GM21447 (cell line): ENCODE measurements around the gene CHCHD1.
A peak's percentile ranks its signal among the peaks of the same experiment; 100 is the strongest.
"Not testable (repeated sequence)": the region's sequence is repeated elsewhere in the genome, so short reads cannot be mapped to it uniquely, and the experiment has no call there.

ENCODE experiments used
- ATAC-seq: cut with Tn5 transposase; IDR thresholded peaks from one replicate; pipeline ENCODE4 v1.9.1; 2021; ENCODE audit not compliant: unreplicated experiment

CHCHD1 gene

DNA sequence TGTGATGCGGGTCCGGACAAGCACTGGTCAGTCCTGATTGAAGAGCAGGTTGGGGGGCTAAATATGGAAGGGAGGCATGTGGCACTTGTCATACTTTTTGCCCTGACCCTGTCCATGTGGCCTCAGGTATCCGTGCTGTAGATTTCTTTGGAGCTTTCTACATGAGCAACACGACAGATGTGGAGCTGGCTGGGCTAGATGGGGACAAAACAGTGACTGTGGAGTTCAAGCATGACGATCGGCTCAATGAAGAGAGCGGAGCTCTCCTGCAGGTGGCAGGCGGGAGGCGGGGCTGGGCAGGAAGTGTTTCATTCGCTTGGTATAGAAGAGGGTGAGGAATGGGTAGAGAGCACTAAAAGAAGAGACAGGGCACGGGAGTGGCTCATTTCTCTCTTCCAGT lies 13.0 kb upstream of the CHCHD1 start:
- no peak for ATAC-seq

- no peak for ATAC-seq
These were observed 12.5 kb upstream of the CHCHD1 start for GRCh38 chr10:73769396-73769795.

DNA sequence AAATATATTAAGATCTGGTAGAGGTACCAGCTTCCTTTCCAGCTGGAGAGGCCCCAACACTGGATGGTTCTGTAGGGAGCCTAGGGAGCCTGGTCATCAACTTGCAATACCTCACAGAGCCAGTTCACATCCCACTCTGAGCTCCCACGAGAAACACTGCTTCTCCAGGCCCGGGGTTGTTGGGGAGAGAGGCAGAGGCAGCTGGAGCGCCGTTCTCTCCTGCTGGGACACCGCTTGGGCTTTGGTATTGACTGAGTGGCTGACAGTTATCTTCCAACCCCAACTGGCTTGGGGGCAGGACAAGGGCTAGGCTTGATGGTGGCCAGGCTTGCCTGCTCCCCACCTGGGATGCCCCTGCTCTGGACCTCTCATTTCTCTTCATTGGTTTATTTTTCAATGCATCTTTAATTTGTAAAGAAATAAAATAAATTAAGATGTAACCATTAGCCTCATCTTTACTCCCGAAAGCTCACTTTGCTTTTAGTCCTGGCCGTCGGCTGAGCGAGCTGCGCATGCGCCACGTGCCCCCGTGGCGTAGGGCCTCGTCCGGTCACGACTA lies 10.0 kb upstream of the CHCHD1 start:
- ATAC-seq, result peak; percentile 40

- ATAC-seq, result peak; percentile 59
These were observed 9.3 kb upstream of the CHCHD1 start for GRCh38 chr10:73772281-73773151.

DNA sequence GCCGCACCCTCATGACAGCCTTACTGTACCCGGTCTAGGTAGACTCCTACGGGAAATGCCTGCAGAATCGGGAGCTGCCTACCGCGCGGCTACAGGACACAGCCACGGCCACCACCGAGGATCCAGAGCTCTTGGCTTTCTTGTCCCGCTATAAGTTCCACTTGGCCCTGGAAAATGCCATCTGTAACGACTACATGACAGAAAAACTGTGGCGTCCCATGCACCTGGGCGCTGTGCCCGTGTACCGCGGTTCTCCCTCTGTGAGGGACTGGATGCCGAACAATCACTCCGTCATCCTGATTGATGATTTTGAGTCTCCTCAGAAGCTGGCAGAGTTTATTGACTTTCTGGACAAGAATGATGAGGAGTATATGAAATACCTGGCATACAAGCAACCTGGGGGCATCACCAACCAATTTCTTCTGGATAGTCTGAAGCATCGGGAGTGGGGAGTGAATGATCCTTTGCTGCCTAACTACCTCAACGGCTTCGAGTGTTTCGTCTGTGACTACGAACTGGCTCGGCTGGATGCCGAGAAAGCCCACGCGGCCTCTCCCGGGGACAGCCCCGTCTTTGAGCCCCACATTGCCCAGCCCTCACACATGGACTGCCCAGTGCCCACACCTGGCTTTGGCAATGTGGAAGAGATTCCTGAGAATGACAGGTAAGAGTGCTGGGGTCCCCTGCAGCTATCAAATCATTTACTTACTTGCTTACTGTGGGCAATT lies 8.5 kb upstream of the CHCHD1 start:
- ATAC-seq, result no peak

DNA sequence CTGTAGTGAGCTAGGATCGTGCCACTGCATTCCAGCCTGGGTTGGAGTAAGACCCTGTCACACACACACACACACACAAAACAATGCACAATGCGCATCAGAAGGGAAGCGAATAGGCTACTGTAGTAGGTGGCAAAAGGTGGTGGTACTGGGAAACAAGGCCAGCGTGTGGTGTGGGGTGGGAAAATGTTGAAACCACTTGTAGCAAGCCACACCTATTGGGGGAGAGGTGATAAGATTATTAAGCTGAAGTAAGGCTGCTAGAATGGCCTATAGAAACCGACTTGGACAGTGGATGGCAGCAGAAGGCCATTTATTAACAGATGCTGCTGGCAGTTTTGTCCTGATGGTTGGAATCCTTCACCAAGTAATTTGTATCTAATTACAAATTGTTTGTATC lies 7.2 kb upstream of the CHCHD1 start:
- ATAC-seq, result no peak

GRCh38 chr10:73779018-73779417 lies 2.8 kb upstream of the CHCHD1 start:
- no peak for ATAC-seq

DNA sequence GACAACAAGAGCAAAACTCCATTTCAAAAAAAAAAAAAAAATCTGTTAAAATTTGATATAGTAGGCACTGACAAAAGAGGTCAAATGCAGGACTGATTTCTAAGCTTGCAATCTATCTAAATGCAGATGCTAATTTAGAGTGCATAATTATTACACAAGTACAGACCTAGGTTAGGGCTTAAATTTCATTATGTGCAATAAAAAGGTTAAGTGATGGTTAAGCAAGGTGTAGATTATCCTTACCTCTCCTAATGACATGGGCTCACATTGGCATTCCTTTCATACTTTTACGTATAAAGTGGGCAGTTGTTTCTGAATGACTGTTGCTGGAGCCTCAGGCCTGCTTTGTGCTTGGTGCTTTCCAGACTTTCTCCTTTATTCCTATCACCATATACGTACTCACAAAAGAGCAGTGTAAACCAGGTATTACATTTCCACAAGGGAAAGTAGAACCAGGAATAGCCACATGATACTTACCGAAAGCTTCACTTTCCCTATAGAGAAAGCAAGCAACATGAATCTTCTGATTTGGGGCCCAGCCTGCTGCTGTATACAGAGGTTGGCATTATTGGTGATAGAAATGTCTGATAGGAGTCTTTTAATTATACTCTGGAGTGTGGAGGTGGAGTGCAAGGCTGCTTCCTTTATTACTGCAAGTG lies 2.2 kb upstream of the CHCHD1 start:
- no peak for ATAC-seq

GRCh38 chr10:73780301-73780700 lies 1.5 kb upstream of the CHCHD1 start:
- ATAC-seq, result no peak

DNA sequence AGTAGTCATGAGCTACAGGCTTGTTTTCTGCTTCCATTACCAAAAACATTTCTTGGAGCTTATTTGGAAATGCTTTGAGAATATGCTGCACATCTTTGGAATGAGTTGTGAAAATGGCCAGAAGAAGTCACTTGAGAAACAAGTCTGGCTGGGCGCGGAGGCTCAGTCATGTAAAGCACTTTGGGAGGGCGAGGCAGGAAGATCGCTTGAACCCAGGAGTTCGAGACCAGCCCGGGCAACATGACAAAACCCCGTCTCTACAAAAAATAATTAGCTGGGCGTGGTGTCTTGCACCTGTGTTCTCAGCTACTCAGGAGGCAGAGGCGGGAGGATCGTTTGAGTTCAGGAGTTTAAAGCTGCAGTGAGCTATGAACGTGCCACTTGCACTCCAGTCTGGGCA lies 882 bp upstream of the CHCHD1 start:
- no peak for ATAC-seq

DNA sequence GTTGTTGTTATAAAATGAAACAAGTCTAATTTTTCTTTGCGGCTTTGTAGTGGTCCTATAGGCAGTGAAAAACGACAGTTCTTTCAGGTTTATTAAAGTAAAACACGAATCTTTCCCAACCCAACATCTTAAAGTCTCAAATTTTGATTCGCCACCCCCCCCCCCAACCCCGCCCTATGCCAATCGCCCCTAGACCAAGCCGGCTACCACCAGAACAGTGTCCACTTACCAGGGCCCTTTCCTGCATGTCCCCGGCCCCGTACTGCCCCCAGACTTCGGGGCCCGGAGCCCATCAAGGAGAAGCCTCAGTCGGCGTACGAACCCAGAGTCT lies 335 bp upstream of the CHCHD1 start:
- ATAC-seq, result no peak

DNA sequence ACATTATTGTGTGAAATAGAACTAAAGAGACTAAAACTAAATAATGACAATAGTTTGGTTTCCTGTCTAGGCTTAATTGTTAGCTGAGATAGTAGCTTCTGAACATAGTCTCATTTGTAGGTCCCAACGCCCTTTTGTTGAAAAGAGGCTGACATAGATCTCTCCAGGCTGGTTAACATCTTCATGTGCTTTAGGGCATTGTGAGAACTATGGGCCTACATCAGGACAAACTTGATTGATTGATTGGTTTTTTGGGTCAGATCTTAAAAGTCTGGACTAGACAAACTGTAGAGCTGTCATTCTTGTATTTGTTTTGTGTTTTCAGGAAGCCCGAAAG lies 869 bp downstream of the CHCHD1 start:
- no peak for ATAC-seq

- ATAC-seq, result peak; percentile 81
These were observed 3.4 kb downstream of the CHCHD1 start, which contains the start of gene ZSWIM8 for GRCh38 chr10:73785211-73785720. Gene ZSWIM8 (plus strand): TSS chr10:73785606. CDS start chr10:73785879, 273 bp downstream.

GRCh38 chr10:73785721-73786511 lies 4.1 kb downstream of the CHCHD1 start:
- peak; percentile 5 for ATAC-seq

GRCh38 chr10:73786512-73786885 lies 4.7 kb downstream of the CHCHD1 start:
- ATAC-seq, result no peak

DNA sequence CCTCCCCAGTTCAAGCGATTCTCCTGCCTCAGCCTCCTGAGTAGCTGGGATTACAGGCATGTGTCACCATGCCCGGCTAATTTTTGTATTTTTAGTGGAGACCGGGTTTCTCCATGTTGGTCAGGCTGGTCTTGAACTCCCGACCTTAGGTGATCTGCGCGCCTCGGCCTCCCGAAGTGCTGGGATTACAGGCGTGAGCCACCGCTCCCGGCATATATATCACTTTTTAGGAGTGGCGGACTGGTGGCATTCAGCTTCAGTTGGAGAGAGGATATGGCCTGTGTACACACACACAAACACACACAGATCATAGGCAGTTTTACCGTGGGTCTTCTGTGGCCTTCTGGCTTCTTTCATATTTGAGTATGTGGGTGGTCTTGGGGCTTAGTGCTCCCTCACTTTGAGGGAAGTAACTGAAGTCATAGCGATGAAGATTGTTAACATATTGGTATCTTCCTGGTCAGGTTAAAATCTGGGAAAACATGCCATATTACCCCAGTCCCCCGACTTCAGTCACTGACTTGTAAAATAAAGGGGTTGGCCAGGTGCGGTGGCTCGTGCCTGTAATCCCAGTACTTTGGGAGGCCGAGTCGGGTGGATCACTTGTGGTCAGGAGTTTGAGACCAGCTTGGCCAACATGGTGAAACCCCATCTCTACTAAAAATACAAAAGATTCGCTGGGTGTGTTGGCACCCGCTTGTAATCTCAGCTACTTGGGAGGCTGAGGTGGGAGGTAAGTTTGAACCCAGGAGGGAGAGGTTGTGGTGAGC lies 5.4 kb downstream of the CHCHD1 start:
- ATAC-seq, result not testable (repeated sequence)

GRCh38 chr10:73788864-73789658 lies 7.2 kb downstream of the CHCHD1 start:
- ATAC-seq, result no peak

DNA sequence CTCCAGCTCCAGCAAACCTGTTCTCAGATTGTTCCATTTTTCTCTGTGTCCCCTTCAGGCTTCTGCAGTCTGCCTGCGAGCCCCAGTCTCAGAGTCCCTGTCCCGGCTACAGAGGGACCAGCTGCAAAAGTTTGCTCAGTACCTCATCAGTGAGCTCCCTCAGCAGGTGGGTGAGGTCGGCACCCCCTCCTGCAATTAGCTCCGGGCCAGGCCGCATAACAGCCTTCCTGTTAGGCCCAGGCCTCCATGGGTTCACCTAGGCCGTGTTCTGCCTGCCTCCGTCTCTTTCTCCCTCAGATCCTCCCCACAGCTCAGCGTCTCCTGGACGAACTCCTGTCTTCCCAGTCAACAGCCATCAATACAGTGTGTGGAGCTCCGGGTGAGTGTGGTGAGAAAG lies 7.8 kb downstream of the CHCHD1 start:
- no peak for ATAC-seq
